CD4-positive, alpha-beta T cell treated with Interleukin-6 at 100 ng/mL for 8 hours (primary cell): Measurements from ENCODE around the gene TMEM14B.
A peak's percentile ranks its signal among the peaks of the same experiment; 100 is the strongest.
"Not testable (repeated sequence)": the region's sequence is repeated elsewhere in the genome, so short reads cannot be mapped to it uniquely, and the experiment has no call there.

Experiments used
- DNase-seq: peaks from one replicate; pipeline ENCODE4 v3.0.0-alpha.2; 2020; ENCODE audit warnings: mixed read lengths, low spot score

The TMEM14B gene

GRCh38 chr6:10746915-10747250 lies 722 bp upstream of the TMEM14B start:
- no peak for DNase-seq

GRCh38 chr6:10749734-10750133 lies 2.1 kb downstream of the TMEM14B start:
- DNase-seq: no peak

GRCh38 chr6:10750568-10750967 lies 3.0 kb downstream of the TMEM14B start:
- DNase-seq: not testable (repeated sequence)

GRCh38 chr6:10751757-10752156 lies 4.2 kb downstream of the TMEM14B start:
- not testable (repeated sequence) for DNase-seq

- DNase-seq: no peak
Measured at GRCh38 chr6:10756085-10756484, 8.5 kb downstream of the TMEM14B start.

- no peak for DNase-seq
Measured at GRCh38 chr6:10759312-10759839, 11.8 kb downstream of the TMEM14B start.

- no peak for DNase-seq
Measured at GRCh38 chr6:10759884-10760329, 12.3 kb downstream of the TMEM14B start.

GRCh38 chr6:10763006-10763405 lies 15.4 kb downstream of the TMEM14B start:
- no peak for DNase-seq

GRCh38 chr6:10769419-10769818 lies 21.8 kb downstream of the TMEM14B start:
- no peak for DNase-seq

GRCh38 chr6:10771371-10771894 lies 23.8 kb downstream of the TMEM14B start:
- no peak for DNase-seq

GRCh38 chr6:10778230-10778629 lies 30.6 kb downstream of the TMEM14B start:
- DNase-seq: no peak

GRCh38 chr6:10779076-10779475 lies 31.5 kb downstream of the TMEM14B start:
- DNase-seq: no peak

GRCh38 chr6:10791673-10792072 lies 44.1 kb downstream of the TMEM14B start:
- DNase-seq: no peak

GRCh38 chr6:10792101-10792500 lies 44.5 kb downstream of the TMEM14B start:
- no peak for DNase-seq

GRCh38 chr6:10793035-10793434 lies 45.4 kb downstream of the TMEM14B start:
- DNase-seq: no peak

- no peak for DNase-seq
Measured at GRCh38 chr6:10793695-10794094, 46.1 kb downstream of the TMEM14B start.

GRCh38 chr6:10794239-10794638 lies 46.6 kb downstream of the TMEM14B start:
- no peak for DNase-seq

- no peak for DNase-seq
Measured at GRCh38 chr6:10800810-10801209, 53.2 kb downstream of the TMEM14B start.

GRCh38 chr6:10801224-10801848 lies 53.7 kb downstream of the TMEM14B start:
- peak; percentile 59 for DNase-seq
